ENCODE data around the gene SHANK1. TPM values are rescaled to one million over a fixed set of nuclear protein-coding genes. Genes with fewer than 3 reads are reported as not detected.

Gene SHANK1
- total and polyA plus RNA-seq, 9 donors: 0.20 to 11.1 (median 2.5) TPM

GRCh38 chr19:50668879-50669278, 50.7 kb downstream of the SHANK1 start:
- no peak for DNase-seq
- Histone ChIP-seq H3K4me1 (ENCODE audit: insufficient read depth) (no peaks in the 10 kb centered on the region), H3K36me3 (no peaks in the 10 kb centered on the region), H3K9me3 (no peaks in the 10 kb centered on the region), H3K27me3 (no peaks in the 10 kb centered on the region), H3K27ac (no peak overlapping the region), H3K4me3 (no peak overlapping the region)
- TF ChIP-seq CTCF (IDR thresholded peaks at IDR 0.05) (no peak), POLR2A (IDR thresholded peaks at IDR 0.05) (no peak), EP300 (IDR thresholded peaks at IDR 0.05) (no peak)
- intact Hi-C loops (cut with DNase I): no loop called here
- WGBS, 3 donors: 36 to 43% (median 37%) methylated on average over 18 to 20 of the region's 20 CpGs

GRCh38 chr19:50668416-50668815, 51.2 kb downstream of the SHANK1 start:
- DNase-seq: no peak
- Histone ChIP-seq H3K4me1 (ENCODE audit: insufficient read depth) (no peaks in the 10 kb centered on the region), H3K36me3 (no peaks in the 10 kb centered on the region), H3K9me3 (no peaks in the 10 kb centered on the region), H3K27ac (no peak overlapping the region), H3K4me3 (no peak overlapping the region), H3K27me3 (no peaks in the 10 kb centered on the region)
- intact Hi-C loops (cut with DNase I): no loop called here
- 1 to 9% (median 1%) methylated on average over 37 to 49 of the region's 49 CpGs for WGBS, 3 donors
- TF ChIP-seq POLR2A (IDR thresholded peaks at IDR 0.05) (no peak), EP300 (IDR thresholded peaks at IDR 0.05) (no peak), CTCF (IDR thresholded peaks at IDR 0.05) (no peak)

- Histone ChIP-seq H3K27me3 (no peaks in the 10 kb centered on the region), H3K27ac (no peak overlapping the region), H3K4me3 (no peak overlapping the region), H3K9me3 (no peaks in the 10 kb centered on the region), H3K36me3 (no peaks in the 10 kb centered on the region), H3K4me1 (ENCODE audit: insufficient read depth) (no peaks in the 10 kb centered on the region)
- no peak for DNase-seq
- intact Hi-C loops (cut with DNase I): no loop called here
- WGBS, 3 donors: 1 to 2% methylated on average over 41 to 58 of the region's 58 CpGs; no CpG with 5 or more reads in 1 of the 3 donors
- no peak for TF ChIP-seq EP300 (IDR thresholded peaks at IDR 0.05)
- no peak for TF ChIP-seq CTCF (IDR thresholded peaks at IDR 0.05)
- TF ChIP-seq POLR2A (IDR thresholded peaks at IDR 0.05): no peak
Measured at GRCh38 chr19:50667759-50668231, 51.8 kb downstream of the SHANK1 start.

- no peak for TF ChIP-seq POLR2A (IDR thresholded peaks at IDR 0.05)
- TF ChIP-seq EP300 (IDR thresholded peaks at IDR 0.05): no peak
- no peak for TF ChIP-seq CTCF (IDR thresholded peaks at IDR 0.05)
- WGBS, 3 donors: 1 to 6% (median 3%) methylated on average over 27 to 56 of the region's 56 CpGs
- DNase-seq: no peak
- H3K4me3 ChIP-seq: no peak overlapping the region
- no peaks in the 10 kb centered on the region for H3K4me1 ChIP-seq (ENCODE audit: insufficient read depth)
- intact Hi-C loops (cut with DNase I): no loop called here
- H3K27ac ChIP-seq: no peak overlapping the region
- no peaks in the 10 kb centered on the region for H3K27me3 ChIP-seq
- H3K9me3 ChIP-seq: no peaks in the 10 kb centered on the region
- no peaks in the 10 kb centered on the region for H3K36me3 ChIP-seq
Measured at GRCh38 chr19:50667177-50667758, 52.3 kb downstream of the SHANK1 start.
